Measurements from ENCODE around the gene PSMB1. TPM values are rescaled to one million over a fixed set of nuclear protein-coding genes. Genes with fewer than 3 reads are reported as not detected.

Gene PSMB1
- total and polyA plus RNA-seq, 4 donors, result 139 to 207 (median 152) TPM

GRCh38 chr6:170572704-170573466 lies 19.8 kb upstream of the PSMB1 start:
- DNase-seq (ENCODE audit: low read depth in 4 of 6, low spot score in 6 of 6), result no peak
- H3K4me1 ChIP-seq (ENCODE audit: control insufficient read depth, insufficient read depth, low read length), result no peaks in the 10 kb centered on the region
- peaks cover 22% of the 10 kb centered on the region for H3K36me3 ChIP-seq (ENCODE audit: control insufficient read depth, insufficient read depth, low read length)
- no peaks in the 10 kb centered on the region for H3K27me3 ChIP-seq (ENCODE audit: control insufficient read depth, insufficient read depth, low read length)
- 75% methylated on average over 1 of the region's 2 CpGs for WGBS (ENCODE audit: insufficient coverage)
- no peak overlapping the region for H3K4me3 ChIP-seq (ENCODE audit: low read depth, low read length)
- H3K9me3 ChIP-seq (ENCODE audit: control insufficient read depth, insufficient read depth, low read length), result no peaks in the 10 kb centered on the region
- no peak overlapping the region for H3K27ac ChIP-seq (ENCODE audit: low read depth, low read length)

GRCh38 chr6:170564936-170565530 lies 11.9 kb upstream of the PSMB1 start:
- no peaks in the 10 kb centered on the region for H3K4me1 ChIP-seq (ENCODE audit: control insufficient read depth, insufficient read depth, low read length)
- WGBS (ENCODE audit: insufficient coverage), result 100% methylated on average over 2 of the region's 8 CpGs
- peaks cover 36% of the 10 kb centered on the region for H3K36me3 ChIP-seq (ENCODE audit: control insufficient read depth, insufficient read depth, low read length)
- H3K27ac ChIP-seq (ENCODE audit: low read depth, low read length), result no peak overlapping the region
- no peaks in the 10 kb centered on the region for H3K9me3 ChIP-seq (ENCODE audit: control insufficient read depth, insufficient read depth, low read length)
- H3K27me3 ChIP-seq (ENCODE audit: control insufficient read depth, insufficient read depth, low read length), result no peaks in the 10 kb centered on the region
- no peak overlapping the region for H3K4me3 ChIP-seq (ENCODE audit: low read depth, low read length)
- no peak for DNase-seq (ENCODE audit: low read depth in 4 of 6, low spot score in 6 of 6)

GRCh38 chr6:170561555-170561954 lies 8.4 kb upstream of the PSMB1 start:
- H3K4me3 ChIP-seq (ENCODE audit: low read depth, low read length), result no peak overlapping the region

GRCh38 chr6:170555305-170555704 lies 2.2 kb upstream of the PSMB1 start:
- H3K9me3 ChIP-seq (ENCODE audit: control insufficient read depth, insufficient read depth, low read length), result no peaks in the 10 kb centered on the region
- no peak for DNase-seq (ENCODE audit: low read depth in 4 of 6, low spot score in 6 of 6)
- 40% methylated on average over 2 of the region's 3 CpGs for WGBS (ENCODE audit: insufficient coverage)
- peak overlapping the region; percentile 98 for H3K4me3 ChIP-seq (ENCODE audit: low read depth, low read length)
- H3K27me3 ChIP-seq (ENCODE audit: control insufficient read depth, insufficient read depth, low read length), result no peaks in the 10 kb centered on the region
- peaks cover 11% of the 10 kb centered on the region for H3K4me1 ChIP-seq (ENCODE audit: control insufficient read depth, insufficient read depth, low read length)
- H3K27ac ChIP-seq (ENCODE audit: low read depth, low read length), result no peak overlapping the region
- peaks cover 8% of the 10 kb centered on the region for H3K36me3 ChIP-seq (ENCODE audit: control insufficient read depth, insufficient read depth, low read length)

More at GRCh38 chr6:170561555-170561954, 8.4 kb upstream of the PSMB1 start:
- peaks cover 24% of the 10 kb centered on the region for H3K36me3 ChIP-seq (ENCODE audit: control insufficient read depth, insufficient read depth, low read length)
- WGBS (ENCODE audit: insufficient coverage), result 100% methylated on average over 2 of the region's 4 CpGs
- no peak for DNase-seq (ENCODE audit: low read depth in 4 of 6, low spot score in 6 of 6)
- no peaks in the 10 kb centered on the region for H3K27me3 ChIP-seq (ENCODE audit: control insufficient read depth, insufficient read depth, low read length)
- no peaks in the 10 kb centered on the region for H3K9me3 ChIP-seq (ENCODE audit: control insufficient read depth, insufficient read depth, low read length)
- H3K4me1 ChIP-seq (ENCODE audit: control insufficient read depth, insufficient read depth, low read length), result no peaks in the 10 kb centered on the region
- no peak overlapping the region for H3K27ac ChIP-seq (ENCODE audit: low read depth, low read length)

- peak overlapping the region; percentile 98 for H3K27ac ChIP-seq (ENCODE audit: low read depth, low read length)
- H3K27me3 ChIP-seq (ENCODE audit: control insufficient read depth, insufficient read depth, low read length), result no peaks in the 10 kb centered on the region
- peak in 1 of 6 donors; percentile 6 for DNase-seq (ENCODE audit: low read depth in 4 of 6, low spot score in 6 of 6)
- peaks cover 10% of the 10 kb centered on the region for H3K36me3 ChIP-seq (ENCODE audit: control insufficient read depth, insufficient read depth, low read length)
- 0% methylated on average over 4 of the region's 7 CpGs for WGBS (ENCODE audit: insufficient coverage)
- H3K4me3 ChIP-seq (ENCODE audit: low read depth, low read length), result peak overlapping the region; percentile 98
- H3K9me3 ChIP-seq (ENCODE audit: control insufficient read depth, insufficient read depth, low read length), result no peaks in the 10 kb centered on the region
- peaks cover 11% of the 10 kb centered on the region for H3K4me1 ChIP-seq (ENCODE audit: control insufficient read depth, insufficient read depth, low read length)
Observed at GRCh38 chr6:170554796-170555137, 1.7 kb upstream of the PSMB1 start.

GRCh38 chr6:170554013-170554795 lies 1.1 kb upstream of the PSMB1 start, which contains the start of gene TBP:
Gene TBP (plus strand): TSS chr6:170554369. CDS start chr6:170557030, 2,661 bp downstream.
- peak within 1 kb of the TSS; percentile 98 for H3K4me3 ChIP-seq (ENCODE audit: low read depth, low read length)
- H3K27ac ChIP-seq (ENCODE audit: low read depth, low read length), result peak within 1 kb of the TSS; percentile 98
- DNase-seq (ENCODE audit: low read depth in 4 of 6, low spot score in 6 of 6), result peak; percentile 92 to 100 (median 98)
- under 1% methylated on average over 51 of the region's 51 CpGs for WGBS (ENCODE audit: insufficient coverage)
- no peaks in the 10 kb centered on the region for H3K9me3 ChIP-seq (ENCODE audit: control insufficient read depth, insufficient read depth, low read length)
- peaks cover 11% of the 10 kb centered on the region for H3K4me1 ChIP-seq (ENCODE audit: control insufficient read depth, insufficient read depth, low read length)
- H3K27me3 ChIP-seq (ENCODE audit: control insufficient read depth, insufficient read depth, low read length), result no peaks in the 10 kb centered on the region
- H3K36me3 ChIP-seq (ENCODE audit: control insufficient read depth, insufficient read depth, low read length), result peaks cover 13% of the 10 kb centered on the region

- H3K4me1 ChIP-seq (ENCODE audit: control insufficient read depth, insufficient read depth, low read length), result peaks cover 11% of the 10 kb centered on the region
- no peaks in the 10 kb centered on the region for H3K27me3 ChIP-seq (ENCODE audit: control insufficient read depth, insufficient read depth, low read length)
- DNase-seq (ENCODE audit: low read depth in 4 of 6, low spot score in 6 of 6), result peak in 2 of 6 donors; percentile 38 to 84
- 0% methylated on average over 6 of the region's 13 CpGs for WGBS (ENCODE audit: insufficient coverage)
- H3K36me3 ChIP-seq (ENCODE audit: control insufficient read depth, insufficient read depth, low read length), result peaks cover 10% of the 10 kb centered on the region
- no peaks in the 10 kb centered on the region for H3K9me3 ChIP-seq (ENCODE audit: control insufficient read depth, insufficient read depth, low read length)
- H3K27ac ChIP-seq (ENCODE audit: low read depth, low read length), result peak overlapping the region; percentile 98
- peak overlapping the region; percentile 98 for H3K4me3 ChIP-seq (ENCODE audit: low read depth, low read length)
Observed at GRCh38 chr6:170553534-170554012, 466 bp upstream of the PSMB1 start.

- DNase-seq (ENCODE audit: low read depth in 4 of 6, low spot score in 6 of 6), result no peak
- H3K27ac ChIP-seq (ENCODE audit: low read depth, low read length), result no peak overlapping the region
- WGBS (ENCODE audit: insufficient coverage), result no CpG with 5 or more reads among the region's 2 CpGs
- H3K9me3 ChIP-seq (ENCODE audit: control insufficient read depth, insufficient read depth, low read length), result no peaks in the 10 kb centered on the region
- H3K36me3 ChIP-seq (ENCODE audit: control insufficient read depth, insufficient read depth, low read length), result peaks cover 25% of the 10 kb centered on the region
- H3K4me3 ChIP-seq (ENCODE audit: low read depth, low read length), result no peak overlapping the region
- H3K4me1 ChIP-seq (ENCODE audit: control insufficient read depth, insufficient read depth, low read length), result no peaks in the 10 kb centered on the region
- no peaks in the 10 kb centered on the region for H3K27me3 ChIP-seq (ENCODE audit: control insufficient read depth, insufficient read depth, low read length)
Observed at GRCh38 chr6:170545405-170545804, 7.7 kb downstream of the PSMB1 start.

GRCh38 chr6:170542031-170542719 lies 10.9 kb downstream of the PSMB1 start:
- DNase-seq (ENCODE audit: low read depth in 4 of 6, low spot score in 6 of 6), result no peak
- H3K9me3 ChIP-seq (ENCODE audit: control insufficient read depth, insufficient read depth, low read length), result no peaks in the 10 kb centered on the region
- WGBS (ENCODE audit: insufficient coverage), result 100% methylated on average over 2 of the region's 10 CpGs
- no peaks in the 10 kb centered on the region for H3K27me3 ChIP-seq (ENCODE audit: control insufficient read depth, insufficient read depth, low read length)
- H3K4me3 ChIP-seq (ENCODE audit: low read depth, low read length), result no peak overlapping the region
- H3K4me1 ChIP-seq (ENCODE audit: control insufficient read depth, insufficient read depth, low read length), result no peaks in the 10 kb centered on the region
- H3K27ac ChIP-seq (ENCODE audit: low read depth, low read length), result no peak overlapping the region
- H3K36me3 ChIP-seq (ENCODE audit: control insufficient read depth, insufficient read depth, low read length), result peaks cover 30% of the 10 kb centered on the region

All from spinal cord (tissue), 10 donors.